DND-41 (cell line): ENCODE results near the gene MEAF6.

Experiments
- EZH2 ChIP-seq: IDR thresholded peaks from 3 replicates; pipeline ENCODE4 v1.6.1; 2012; ENCODE audit warnings: borderline replicate concordance, low read depth, mild to moderate bottlenecking, moderate library complexity, low read length, inconsistent platforms; ENCODE audit not compliant: severe bottlenecking
- TF ChIP-seq, protein P1 (sequence below): IDR thresholded peaks from 2 replicates; pipeline ENCODE4 v1.5.1; 2012; ENCODE audit warnings: borderline replicate concordance, low read length, moderate library complexity, mild to moderate bottlenecking; ENCODE audit not compliant: poor library complexity, severe bottlenecking; ENCODE audit errors: extremely low read depth

DNA sequence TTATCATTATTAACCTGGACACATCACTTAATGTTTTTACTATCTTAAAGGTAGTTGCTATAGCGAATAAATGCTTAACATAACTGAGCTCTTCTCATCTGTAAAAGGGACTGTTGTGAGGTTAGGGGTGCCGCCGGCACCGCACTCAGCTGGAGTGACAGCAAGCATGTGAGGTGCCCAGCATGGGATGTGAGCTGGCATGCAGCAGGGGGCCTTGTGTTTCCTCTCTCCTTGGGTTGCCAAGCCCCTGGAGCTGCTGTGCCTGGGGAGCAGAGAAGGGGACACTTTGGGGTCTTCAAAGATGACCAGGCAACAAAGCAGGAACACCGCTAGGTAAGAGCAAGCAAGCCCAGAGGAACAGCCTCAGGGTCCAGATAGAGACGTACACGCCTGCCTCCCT is 42.3 kb downstream of the MEAF6 start:
- TF ChIP-seq, protein P1, sequence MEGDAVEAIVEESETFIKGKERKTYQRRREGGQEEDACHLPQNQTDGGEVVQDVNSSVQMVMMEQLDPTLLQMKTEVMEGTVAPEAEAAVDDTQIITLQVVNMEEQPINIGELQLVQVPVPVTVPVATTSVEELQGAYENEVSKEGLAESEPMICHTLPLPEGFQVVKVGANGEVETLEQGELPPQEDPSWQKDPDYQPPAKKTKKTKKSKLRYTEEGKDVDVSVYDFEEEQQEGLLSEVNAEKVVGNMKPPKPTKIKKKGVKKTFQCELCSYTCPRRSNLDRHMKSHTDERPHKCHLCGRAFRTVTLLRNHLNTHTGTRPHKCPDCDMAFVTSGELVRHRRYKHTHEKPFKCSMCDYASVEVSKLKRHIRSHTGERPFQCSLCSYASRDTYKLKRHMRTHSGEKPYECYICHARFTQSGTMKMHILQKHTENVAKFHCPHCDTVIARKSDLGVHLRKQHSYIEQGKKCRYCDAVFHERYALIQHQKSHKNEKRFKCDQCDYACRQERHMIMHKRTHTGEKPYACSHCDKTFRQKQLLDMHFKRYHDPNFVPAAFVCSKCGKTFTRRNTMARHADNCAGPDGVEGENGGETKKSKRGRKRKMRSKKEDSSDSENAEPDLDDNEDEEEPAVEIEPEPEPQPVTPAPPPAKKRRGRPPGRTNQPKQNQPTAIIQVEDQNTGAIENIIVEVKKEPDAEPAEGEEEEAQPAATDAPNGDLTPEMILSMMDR = no peak
- TF ChIP-seq EZH2 = no peak
